HG03575 (cell line): ENCODE measurements around the gene AMOTL2.

Experiments used
- ATAC-seq: cut with Tn5 transposase; IDR thresholded peaks from one replicate; pipeline ENCODE4 v1.9.1; 2021; ENCODE audit not compliant: unreplicated experiment, insufficient number of reproducible peaks, low FRiP score; ENCODE audit errors: extremely low read depth

AMOTL2 gene

DNA sequence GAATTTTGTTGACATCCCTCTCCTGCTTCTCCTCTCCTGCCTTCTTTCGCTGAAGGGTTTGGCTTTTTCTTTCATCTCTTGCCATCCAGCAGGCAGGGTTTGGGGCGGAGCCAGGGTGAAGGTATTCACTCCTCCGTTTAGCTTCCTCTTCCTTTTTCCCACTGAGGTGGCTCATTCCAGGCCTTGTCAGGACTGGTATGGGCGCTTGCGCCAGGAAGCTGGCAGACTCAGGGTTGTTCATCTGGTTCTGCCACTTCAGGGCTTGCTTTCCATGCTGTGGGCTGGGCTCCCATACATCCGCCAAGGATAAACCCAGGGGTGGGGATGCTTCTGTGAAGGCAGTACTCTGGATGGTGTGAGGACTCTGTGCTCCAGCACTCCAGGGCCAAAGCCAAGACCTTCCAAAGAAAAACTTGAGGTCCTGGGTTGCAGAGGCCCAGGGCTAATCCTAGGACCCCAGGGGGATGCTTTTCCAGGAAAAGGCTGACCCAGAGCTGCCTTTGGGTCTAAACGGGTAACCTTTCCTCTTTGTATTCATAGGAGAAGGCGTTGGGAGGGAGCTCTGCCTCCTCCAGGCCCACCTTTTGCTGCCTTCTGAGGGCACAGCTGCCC lies 7.7 kb upstream of the AMOTL2 start:
- no peak for ATAC-seq

DNA sequence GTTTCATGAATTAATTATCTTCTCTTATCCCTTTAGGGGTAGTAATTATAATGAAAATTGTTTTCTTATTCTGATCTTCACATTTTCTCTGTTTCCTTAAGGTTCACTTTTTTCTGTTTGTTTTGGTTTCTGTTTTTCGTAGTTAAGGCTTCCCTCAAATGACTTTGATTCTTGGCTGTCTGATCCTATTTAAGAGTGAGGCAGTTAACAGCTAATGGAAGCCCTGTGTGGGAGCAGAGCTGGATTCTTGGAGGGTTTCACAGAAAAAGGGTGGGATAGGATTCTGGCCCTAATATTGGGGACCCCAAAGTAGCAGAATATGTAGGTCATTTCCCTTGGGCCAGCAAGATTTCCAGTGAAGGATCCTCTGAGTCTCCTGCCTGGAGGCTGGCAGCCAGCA lies 6.8 kb upstream of the AMOTL2 start:
- ATAC-seq = no peak

DNA sequence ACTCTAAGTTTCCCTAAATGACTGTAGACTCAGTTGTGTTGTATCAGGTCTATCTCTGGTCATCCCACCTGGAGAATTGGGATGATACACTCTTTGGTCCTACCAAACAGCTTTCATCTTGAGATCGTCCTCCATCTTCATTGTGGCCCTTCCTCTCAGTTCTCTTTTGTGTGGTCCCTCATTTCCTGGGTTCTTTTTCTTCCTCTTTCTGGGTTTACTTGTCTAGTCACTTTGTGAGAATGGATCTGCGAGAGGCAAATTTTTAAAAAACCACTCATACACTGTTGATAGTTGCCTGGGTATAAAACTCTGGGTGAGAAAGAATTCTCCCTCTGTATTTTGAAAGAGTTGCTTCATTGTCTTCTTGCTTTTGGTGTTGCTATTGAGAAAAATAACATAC lies 6.0 kb upstream of the AMOTL2 start:
- no peak for ATAC-seq

DNA sequence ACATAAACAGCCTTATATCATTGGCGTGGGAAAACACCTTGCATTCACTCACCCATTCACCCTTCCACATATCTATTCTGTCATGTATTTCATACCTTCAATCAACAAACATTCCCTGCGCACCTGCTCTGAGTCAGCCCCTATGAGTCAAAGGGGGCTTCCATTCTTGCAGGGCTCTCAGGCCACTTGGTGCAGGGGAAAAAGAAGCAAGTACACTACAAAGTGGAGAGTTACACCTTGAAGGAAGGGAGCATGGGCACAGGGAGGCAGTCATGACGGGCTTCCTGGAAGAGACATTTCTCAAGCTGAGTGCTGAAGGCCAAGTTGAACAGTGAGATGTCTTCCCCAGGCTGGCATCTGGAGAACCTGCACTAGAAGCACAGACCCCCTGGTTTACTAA lies 4.6 kb upstream of the AMOTL2 start:
- no peak for ATAC-seq

DNA sequence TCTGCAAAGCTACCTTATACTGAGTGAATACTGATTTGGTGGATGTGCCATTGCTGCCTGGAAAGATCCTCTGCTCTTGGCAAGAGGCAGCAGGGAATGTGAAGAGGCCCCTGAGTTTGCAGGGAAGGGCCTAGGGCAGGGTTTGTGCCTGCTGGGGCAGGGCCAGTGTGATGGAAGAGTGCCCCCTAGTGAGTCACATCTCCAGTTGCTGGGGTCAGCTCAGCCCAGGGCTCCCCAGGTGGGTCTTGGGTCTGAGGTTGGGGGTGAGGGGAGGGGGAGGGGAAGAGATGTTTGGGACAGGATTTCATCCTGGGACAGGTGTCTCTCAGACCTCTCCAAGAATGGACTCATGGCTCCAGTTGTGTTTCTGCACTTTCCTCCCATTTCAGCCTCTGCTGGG lies 4.1 kb upstream of the AMOTL2 start:
- ATAC-seq = no peak

DNA sequence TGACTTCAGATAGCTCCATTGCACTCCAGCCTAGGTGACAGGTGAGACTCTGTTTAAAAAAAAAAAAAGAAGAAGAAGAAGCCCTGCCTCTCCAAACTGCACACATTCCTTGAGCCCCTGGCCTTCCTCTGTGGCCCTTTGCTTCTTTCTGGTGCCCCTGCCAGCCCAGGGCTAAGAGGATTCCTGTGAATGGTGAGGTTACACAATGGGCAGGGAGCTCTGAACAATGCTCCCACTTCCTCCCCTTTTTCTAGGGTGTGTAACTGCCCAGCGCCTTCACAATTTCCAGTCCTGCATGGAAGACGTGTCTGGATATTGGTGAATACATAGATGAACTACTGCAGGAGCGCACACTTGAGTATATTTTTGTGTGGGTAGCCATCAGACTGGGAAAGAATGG lies 3.6 kb upstream of the AMOTL2 start:
- no peak for ATAC-seq

DNA sequence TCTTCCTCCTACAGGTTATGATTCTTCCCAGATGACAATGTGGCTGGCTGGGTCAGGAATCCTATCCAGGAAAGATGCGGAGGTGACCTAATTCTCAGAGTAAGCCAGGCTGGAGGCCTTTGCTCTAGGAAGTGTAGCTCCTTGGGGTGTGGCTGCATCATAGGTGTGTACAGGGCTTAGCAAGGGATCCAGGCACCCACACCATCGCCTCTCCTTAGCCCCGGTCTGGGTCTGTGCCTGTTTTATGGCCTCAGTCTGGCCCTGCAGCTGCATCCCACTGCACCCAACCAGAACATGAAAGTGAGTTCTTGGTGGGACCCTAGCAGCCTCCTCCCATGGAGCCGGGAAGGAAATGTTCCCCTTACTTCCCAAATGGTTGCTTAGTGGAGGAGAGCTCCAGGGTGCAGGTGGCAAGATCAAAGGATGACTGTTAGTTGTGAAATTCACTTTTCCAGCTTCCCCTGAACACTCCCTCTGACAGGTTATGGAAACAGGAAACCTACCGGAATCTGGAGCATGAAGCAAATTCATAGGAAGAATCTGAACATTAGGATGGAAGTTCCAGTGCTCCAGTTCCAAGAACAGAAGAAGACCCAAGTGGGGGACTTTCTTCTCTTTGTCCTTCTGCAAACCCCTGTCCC lies 2.7 kb upstream of the AMOTL2 start:
- ATAC-seq = no peak

DNA sequence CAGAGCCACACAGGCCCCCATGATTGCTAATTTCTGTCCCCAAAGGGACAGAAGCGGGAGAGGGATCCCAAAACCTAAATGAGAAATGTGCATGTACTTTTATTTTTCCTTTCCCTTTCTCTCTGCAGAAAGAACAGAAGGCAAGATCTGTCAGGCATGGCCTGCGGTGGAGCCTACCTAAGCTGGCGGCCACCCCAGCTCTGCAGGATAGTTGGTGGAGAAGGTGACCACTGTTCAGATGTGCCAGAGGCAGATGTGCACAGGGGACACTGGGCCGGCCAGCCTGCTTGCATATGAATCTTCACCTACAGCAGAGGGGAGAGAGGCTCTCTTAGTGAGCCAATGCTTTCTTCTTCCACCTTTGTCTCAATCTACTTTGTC lies 2.1 kb upstream of the AMOTL2 start:
- no peak for ATAC-seq

DNA sequence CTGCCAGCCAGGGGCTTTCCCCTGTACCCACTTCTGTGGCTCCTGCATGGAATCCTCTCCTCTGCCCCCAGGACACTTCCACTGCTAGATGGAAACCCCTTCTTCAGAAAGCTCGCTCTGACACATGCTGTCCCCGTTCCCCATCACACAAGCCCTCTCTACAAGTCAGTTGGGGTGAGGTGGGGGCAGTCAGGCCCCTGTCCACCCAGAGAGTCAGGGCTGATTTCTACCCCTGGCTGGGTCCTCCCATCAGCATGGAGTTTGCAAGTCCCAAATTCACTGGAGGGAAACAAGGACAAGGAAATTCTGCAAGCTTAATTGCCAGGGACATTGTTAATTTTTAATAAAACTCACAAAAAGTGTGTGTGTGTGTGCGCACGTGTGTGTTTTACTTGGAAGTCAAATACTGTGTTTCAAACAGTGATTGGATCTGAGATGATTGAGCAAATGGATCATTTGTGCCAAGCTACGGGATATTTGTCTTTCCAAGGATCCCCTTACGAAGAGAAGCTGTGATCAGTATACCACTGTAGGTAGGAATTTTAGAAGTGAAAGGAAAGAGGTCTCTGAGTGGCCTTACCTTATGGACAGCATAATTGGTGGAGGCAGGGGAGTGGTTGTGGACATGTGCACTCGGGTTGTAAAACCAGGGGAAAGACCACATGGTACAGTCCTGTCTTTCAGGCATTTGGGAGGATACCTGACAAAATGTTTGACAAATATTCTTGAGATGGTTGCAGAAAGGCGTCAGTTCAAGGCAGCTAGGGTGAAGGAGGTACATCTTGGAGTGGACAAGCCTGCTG lies 1.5 kb upstream of the AMOTL2 start:
- ATAC-seq = no peak

DNA sequence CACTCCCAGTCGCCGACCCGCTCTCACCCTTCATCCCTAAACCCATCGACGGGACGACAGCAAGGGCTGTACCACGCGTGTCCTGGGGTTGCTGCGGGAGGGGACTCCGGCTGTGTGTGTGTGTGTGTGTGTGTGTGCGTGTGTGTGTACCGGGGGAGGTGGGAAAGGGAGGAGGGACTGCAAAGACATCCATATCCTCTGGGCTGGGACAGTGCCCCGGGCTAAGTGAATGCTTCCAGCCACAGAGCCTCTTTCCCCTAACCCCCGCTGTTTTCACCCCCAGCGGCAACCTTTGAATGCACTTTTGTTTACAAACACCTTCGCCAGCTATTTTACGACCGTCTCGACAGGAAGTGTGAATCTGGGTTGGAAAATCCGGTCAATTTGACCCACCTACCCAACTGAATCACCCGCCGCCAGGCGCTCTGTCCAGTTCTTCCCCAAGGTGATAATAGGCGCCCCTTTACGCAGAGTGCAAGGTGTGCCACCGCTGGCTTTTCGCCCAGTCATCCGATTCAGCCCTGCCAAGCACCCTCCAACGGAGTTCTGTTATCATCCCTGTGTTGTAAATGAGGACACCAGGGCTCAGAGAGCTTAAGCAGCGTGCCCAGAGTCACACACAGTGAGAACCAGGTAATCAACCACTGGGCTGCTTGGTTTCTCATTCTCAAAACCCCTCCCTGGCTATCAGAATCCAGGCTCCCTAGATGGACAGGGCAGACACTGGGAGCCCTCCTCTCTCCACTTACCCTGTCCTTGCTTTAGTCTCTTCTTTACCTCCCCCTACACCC lies 739 bp upstream of the AMOTL2 start:
- no peak for ATAC-seq

DNA sequence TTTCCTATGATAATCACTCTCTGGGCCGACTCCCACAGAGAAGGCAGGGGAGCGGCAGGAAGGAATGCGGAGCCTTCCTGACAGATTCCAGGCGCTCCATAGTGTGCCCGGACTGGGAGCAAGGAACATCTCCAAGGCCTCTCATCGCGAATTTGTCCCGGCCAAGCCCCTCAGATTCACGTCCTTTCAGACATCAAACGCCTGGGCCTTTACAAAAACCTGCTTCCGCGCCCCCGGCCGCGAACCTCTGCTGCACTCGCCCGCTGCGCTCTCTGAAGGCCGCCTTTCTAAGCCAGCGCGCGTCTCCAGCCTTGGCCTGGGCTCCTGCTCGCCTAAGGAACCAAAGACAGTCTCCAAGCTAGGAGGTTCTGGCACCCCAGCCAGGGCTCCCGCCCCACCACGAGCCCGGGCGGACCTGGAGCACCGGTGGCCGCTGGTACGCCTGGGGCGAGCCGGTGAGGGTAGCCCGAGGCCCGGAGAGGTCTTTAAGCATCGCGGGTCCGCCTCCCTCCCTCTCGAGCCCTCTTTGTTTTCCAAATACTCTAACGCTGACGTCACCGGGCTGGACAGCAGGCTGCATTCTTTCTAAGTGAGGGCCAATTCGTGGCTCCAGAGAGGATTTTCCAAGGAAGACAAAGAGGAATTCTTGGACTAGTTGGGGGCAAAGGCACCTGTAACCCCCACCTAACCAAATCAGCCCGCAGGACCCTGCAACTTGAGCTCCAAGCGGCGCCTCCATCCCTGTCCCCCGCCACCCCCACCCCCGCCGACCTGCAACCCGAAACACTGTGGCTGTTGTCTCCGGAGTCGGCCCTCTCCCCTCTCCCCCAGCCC lies 759 bp downstream of the AMOTL2 start:
- no peak for ATAC-seq

DNA sequence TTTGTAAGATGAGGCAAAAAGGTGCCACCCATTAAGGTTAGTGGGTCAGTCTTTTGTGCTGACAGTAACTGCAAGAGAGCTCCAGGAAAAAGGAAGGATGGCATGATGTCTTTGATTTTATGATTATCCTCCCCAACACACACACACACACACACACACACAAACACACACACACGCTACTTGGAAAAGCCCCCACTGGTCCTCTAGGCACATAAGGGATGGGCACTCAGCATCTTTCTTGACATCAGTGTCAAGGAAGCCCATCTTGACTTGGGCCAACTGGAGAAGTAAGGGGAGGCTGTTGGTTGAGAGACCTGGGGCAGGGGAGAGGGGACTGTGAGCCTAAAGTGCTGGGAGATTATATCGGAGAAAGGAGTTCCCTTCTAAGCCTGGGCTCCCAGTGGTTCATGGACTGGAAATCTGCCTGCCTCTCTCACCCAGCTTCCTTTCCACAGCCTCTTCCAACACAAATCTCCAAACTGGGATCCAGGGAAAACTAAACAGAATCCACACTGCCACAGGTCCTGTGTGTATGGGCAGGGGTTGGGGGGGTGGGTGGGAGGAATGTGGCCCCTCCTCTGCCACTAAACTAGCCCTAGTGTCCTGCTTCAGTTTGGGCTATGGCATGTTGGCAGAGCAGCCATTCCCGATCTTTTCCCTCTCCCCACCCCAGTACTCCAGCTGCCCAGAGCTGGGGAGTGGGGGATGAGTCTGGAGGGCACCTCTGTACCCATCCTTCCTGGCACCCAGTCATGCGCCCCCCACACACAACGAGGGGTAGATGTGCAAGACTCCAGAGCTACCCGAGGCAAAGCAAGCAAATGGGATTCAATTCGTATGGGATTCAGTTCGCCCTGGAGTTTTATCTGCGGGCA lies 1.6 kb downstream of the AMOTL2 start:
- ATAC-seq = no peak

DNA sequence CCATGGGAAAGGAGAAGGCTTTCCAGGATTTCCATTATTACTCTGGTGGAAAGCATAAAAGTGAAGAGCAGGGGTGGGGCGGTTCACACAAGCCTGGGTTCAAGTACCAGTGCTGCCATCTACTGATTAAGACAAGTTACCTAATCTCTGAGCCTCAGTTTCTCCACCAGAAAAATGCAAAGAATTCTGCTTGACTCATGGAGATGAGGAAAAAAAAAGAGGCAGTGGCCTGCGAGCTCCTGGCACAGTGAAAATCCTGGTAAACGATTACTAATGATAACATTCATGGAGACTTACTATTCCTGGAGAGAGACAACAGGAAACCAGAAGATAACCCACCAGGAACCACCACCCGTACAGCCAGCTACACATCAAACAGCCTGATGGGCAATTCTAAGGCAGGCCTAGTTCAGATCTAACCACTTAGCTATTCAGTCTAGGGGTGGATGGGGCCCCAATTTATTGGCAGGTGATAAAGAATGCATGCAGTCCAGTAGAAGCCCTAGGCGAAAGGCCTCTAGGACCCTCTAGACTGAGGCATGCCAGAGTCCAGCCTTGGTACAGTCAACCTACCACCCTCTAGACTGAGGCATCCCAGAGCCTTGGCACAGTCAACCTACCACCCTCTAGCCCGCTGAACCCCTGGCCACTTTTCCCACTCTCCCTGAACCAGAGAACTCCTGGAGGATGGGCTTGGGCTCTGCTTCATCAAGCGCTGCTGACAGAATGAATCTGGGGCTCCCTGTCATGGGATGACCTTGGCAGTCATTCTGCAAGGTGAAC lies 2.5 kb downstream of the AMOTL2 start:
- no peak for ATAC-seq

DNA sequence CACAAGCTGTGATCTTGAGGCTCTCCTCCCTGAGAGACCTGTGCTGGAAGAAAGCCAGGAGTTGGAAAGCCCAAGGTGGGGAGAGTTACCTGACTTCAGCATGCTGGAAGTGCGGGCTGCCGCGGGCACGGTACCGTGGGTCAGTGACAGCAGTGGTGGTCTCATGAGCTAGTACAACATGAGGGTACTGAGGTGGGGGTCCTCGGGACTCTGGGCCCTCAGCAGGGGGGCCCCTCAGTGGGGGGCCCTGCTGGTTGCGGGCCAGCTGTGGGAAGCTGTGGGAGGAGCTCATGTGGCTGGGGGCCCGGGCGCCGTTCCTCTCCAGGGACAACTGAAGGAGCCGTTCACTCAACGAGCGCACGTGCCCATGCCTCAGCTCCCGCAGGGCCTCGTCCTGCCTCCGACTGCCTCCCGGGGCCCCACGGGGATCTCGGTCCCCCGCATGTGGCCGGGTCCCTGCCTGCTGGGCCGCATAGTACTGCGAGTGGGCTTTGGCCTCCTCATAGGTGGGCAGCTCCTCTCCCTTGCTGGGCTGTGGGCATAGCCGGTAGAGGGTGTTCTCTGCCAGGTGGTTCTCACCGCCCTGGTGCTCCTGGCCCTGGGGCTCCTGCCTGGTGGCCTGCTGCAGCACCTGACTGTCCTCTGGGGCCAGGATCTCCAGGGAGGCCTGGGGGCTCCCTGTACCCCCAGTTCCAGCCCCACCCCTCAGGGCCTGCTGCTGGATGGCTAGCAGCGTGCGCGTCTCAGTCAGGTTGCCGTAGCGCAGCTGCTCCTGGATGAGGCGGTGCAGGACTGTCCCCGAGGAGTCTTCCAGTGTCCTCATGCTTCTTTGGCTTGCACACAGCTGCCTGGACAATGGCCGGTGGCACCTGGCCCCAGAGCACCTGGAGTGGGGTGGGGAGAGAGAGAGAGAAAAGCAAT lies 3.4 kb downstream of the AMOTL2 start:
- ATAC-seq = no peak

DNA sequence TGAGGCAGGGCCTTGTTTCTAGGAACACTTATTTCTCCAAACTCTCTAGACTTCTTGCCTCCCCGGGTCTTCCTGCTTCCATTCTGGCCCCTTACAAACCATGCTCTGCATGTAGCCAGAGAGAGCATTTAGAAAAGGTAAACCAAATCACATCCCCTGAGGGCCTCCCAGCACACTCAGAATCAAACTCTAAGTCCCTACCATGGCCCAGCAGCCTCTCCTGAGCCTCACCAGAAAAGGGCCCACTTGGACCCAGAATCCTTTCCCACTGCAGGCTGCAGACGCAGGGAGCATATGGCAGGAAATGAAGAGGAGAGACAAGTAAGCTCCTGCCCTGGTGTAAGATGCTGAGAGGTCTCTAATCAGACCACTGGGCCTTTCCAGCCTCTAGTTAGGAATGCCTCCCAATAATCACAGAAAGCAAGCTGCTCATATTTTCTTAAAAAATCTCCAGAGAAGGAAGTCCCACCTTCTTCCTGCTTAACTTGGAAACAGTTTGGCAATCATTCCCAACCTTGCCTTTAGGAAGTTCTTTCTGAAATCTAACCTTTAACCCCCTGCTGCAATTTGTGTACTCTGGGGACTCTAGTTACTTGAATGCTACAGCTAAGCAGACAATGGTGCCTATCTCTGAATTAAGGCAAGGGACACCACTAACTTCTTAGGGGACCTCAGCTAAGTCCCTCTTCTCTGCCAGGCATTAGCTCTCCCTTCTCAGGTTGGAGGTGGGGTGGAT lies 4.2 kb downstream of the AMOTL2 start:
- ATAC-seq = no peak
